Parathyroid adenoma (tissue), 2 donors: ENCODE data around the gene PBX4.

Experiments
- H2AFZ ChIP-seq: fragments of 300-600 bp; sonication (generic); one replicate; pipeline ENCODE4 v1.7.0; 2017; ENCODE audit warnings: antibody characterized with exemption, mild to moderate bottlenecking
- H3K27ac ChIP-seq: fragments of 300-600 bp; sonication (generic); one replicate; pipeline ENCODE4 v1.7.0; 2017
- H3K27me3 ChIP-seq: fragments of 300-600 bp; sonication (generic); one replicate; pipeline ENCODE4 v1.7.0; 2017; ENCODE audit warnings: low read length; ENCODE audit not compliant: control insufficient read depth, insufficient read depth
- H3K36me3 ChIP-seq: fragments of 300-600 bp; sonication (generic); one replicate; pipeline ENCODE4 v1.7.0; 2017; ENCODE audit warnings: low read length; ENCODE audit not compliant: control insufficient read depth, insufficient read depth
- H3K4me1 ChIP-seq: fragments of 300-600 bp; sonication (generic); one replicate; pipeline ENCODE4 v1.7.0; 2017; ENCODE audit warnings: control low read depth
- H3K4me2 ChIP-seq: fragments of 300-600 bp; sonication (generic); one replicate; pipeline ENCODE4 v1.7.0; 2017; ENCODE audit warnings: low read length
- H3K4me3 ChIP-seq: fragments of 300-600 bp; sonication (generic); one replicate; pipeline ENCODE4 v1.7.0; 2017; ENCODE audit warnings: low read depth, low read length
- H3K79me2 ChIP-seq: fragments of 300-600 bp; sonication (generic); one replicate; pipeline ENCODE4 v1.7.0; 2017; ENCODE audit warnings: control low read depth
- H3K9ac ChIP-seq: fragments of 300-600 bp; sonication (generic); one replicate; pipeline ENCODE4 v1.7.0; 2017; ENCODE audit warnings: mild to moderate bottlenecking
- H3K9me3 ChIP-seq: fragments of 300-600 bp; sonication (generic); one replicate; pipeline ENCODE4 v1.7.0; 2017; ENCODE audit warnings: low read length; ENCODE audit not compliant: control insufficient read depth
- TF ChIP-seq, protein P1 (sequence below): fragments of 300-600 bp; sonication (generic); IDR thresholded peaks from one replicate; pipeline ENCODE4 v1.7.0; 2017; ENCODE audit warnings: antibody characterized with exemption, mild to moderate bottlenecking
- donor health status: primary hyperparathyroidism.

The PBX4 gene

DNA sequence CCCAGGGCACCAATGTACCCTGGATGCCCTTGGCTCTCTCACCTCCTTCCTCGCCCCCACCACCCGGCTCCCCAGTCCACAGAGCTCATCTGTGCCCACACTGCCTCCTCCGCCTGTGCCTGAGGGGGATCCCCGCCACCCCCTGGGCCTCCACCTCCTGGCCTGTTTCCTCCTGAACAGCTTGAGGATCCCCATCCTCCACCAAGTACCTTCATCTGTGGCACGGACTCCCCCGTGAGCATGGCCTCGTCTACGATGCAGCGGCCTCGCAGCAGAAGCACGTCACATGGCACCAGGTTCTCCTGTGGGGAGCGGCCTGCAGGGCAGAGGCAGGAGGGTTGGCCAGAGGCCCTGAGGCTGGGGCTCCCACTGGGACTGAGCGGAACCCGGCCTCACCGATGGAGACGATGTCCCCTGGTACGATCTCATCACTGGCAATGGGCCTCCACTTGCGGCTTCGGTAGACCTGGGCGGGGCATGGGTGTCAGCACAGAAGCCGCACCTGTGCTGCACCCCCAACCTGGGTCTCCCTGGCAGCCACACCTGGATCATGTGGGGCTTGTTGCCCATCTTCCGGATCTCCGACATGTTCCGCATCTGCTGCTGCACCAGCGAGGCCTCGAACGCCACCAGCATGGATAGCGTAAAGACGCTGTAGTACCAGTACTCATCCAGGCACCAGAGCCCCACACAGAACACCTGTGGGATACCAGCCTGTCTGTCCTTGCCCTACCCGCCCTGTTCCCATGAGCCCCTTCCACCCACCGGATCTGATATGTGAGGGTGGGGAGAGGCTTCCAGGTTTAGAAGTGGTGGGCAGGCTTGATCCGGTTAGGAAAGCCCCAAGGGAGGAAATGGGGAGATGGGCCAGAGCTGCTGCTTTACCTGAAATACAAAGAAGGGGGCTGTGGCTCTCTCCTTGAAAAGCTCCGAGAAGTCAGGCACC is 38.2 kb upstream of the PBX4 start:
- Histone ChIP-seq H3K4me1 (peaks cover 1% of the 10 kb centered on the region), H3K9ac (no peak overlapping the region), H3K4me3 (no peak overlapping the region), H3K4me2 (no peak overlapping the region), H3K27me3 (no peaks in the 10 kb centered on the region), H2AFZ (no peak overlapping the region), H3K79me2 (peaks cover 2% of the 10 kb centered on the region), H3K27ac (no peak overlapping the region), H3K9me3 (no peaks in the 10 kb centered on the region), H3K36me3 (no peaks in the 10 kb centered on the region)
- TF ChIP-seq, protein P1, sequence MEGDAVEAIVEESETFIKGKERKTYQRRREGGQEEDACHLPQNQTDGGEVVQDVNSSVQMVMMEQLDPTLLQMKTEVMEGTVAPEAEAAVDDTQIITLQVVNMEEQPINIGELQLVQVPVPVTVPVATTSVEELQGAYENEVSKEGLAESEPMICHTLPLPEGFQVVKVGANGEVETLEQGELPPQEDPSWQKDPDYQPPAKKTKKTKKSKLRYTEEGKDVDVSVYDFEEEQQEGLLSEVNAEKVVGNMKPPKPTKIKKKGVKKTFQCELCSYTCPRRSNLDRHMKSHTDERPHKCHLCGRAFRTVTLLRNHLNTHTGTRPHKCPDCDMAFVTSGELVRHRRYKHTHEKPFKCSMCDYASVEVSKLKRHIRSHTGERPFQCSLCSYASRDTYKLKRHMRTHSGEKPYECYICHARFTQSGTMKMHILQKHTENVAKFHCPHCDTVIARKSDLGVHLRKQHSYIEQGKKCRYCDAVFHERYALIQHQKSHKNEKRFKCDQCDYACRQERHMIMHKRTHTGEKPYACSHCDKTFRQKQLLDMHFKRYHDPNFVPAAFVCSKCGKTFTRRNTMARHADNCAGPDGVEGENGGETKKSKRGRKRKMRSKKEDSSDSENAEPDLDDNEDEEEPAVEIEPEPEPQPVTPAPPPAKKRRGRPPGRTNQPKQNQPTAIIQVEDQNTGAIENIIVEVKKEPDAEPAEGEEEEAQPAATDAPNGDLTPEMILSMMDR = no peak

DNA sequence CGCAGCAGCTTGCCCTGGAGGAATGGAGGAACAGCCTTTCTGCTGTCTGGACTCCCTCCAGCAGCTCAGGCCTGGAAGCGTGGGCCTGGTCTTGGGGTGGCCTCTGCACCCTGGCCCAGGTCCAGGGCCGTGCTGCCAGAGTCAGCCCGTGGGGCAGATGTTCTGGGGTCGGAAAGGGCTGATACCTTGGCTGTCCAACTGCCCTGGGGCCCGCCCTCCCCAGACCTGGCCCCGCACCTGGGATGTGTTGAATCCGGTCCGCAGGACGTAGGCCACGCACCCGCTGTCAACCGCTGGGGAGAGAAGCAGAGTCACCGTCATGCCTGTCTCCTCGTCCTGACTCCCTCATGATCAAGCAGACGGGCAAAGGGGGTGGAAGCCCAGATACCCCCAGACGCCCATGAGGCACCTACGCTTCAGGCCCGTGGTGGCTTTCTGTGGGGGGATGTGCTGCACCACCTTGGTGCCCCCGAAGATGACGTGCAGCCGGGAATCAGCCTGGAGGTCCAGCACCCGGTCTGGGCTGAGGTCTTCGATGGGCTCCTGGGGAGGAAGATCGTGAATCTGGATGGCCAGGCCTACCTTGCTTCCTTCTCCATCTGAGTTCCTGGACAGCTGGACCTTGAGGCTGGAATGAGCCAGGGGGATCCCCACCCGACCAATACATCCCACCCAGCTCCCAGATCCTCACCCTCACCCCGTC is 37.3 kb upstream of the PBX4 start:
- peaks cover 2% of the 10 kb centered on the region for H3K79me2 ChIP-seq
- TF ChIP-seq, protein P1 = no peak
- H3K4me1 ChIP-seq = no peaks in the 10 kb centered on the region
- H3K27me3 ChIP-seq = no peaks in the 10 kb centered on the region
- no peak overlapping the region for H2AFZ ChIP-seq
- no peak overlapping the region for H3K4me2 ChIP-seq
- no peaks in the 10 kb centered on the region for H3K36me3 ChIP-seq
- no peak overlapping the region for H3K4me3 ChIP-seq
- H3K9me3 ChIP-seq = no peaks in the 10 kb centered on the region
- no peak overlapping the region for H3K27ac ChIP-seq
- no peak overlapping the region for H3K9ac ChIP-seq

DNA sequence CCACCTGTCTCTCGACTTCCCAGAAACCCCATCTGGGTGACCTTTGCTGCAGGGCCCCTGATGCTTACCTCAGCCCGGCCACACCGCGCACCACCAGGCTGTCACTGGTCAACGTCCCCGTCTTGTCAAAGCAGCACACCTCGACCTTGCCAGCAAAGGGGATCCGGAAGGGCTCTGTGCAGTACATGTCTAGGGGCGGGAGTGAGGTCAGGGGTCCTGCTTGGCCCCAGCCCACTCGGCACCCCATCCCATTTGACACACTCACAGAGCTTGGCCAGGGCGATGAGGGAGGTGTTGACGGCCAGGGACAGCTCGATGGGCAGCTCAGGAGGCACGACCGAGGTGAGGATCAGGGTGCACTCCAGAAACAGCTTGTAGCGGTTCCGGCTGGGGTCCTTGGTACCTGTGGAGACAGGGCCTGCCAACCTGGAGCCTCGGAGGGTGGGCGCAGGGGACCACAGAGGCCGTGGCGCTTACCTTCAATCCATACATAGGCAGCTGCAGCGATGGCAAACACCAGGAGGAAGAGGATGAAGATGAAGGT is 36.6 kb upstream of the PBX4 start:
- Histone ChIP-seq H3K9me3 (no peaks in the 10 kb centered on the region), H3K79me2 (peaks cover 2% of the 10 kb centered on the region), H3K4me2 (no peak overlapping the region), H3K36me3 (no peaks in the 10 kb centered on the region), H3K27ac (no peak overlapping the region), H3K4me1 (no peaks in the 10 kb centered on the region), H3K27me3 (no peaks in the 10 kb centered on the region), H3K9ac (no peak overlapping the region), H3K4me3 (no peak overlapping the region), H2AFZ (no peak overlapping the region)
- TF ChIP-seq, protein P1 = no peak

DNA sequence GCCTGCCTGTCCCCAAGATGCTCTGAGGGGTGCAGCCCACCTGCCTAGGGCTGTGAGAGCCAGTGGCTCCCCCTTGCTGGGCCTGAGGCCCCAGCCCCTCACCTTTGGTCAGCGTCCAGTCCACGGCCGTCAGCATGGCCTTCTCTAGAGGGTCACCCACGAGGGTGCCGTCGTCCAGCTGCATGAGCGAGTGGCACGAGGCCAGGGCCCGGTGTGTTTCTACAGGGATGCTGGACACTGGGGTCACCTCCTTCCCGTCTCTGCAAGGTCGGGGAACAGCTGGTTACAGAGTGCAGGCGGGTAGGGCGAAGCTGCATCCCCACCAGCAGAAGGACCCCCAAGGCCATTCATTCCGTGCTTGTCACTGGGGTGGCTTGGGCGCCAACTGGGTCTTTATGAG is 36.0 kb upstream of the PBX4 start:
- Histone ChIP-seq H3K4me2 (no peak overlapping the region), H3K4me1 (no peaks in the 10 kb centered on the region), H3K27ac (no peak overlapping the region), H3K9ac (no peak overlapping the region), H3K27me3 (no peaks in the 10 kb centered on the region), H3K4me3 (no peak overlapping the region), H3K79me2 (peaks cover 2% of the 10 kb centered on the region), H3K36me3 (no peaks in the 10 kb centered on the region), H2AFZ (no peak overlapping the region), H3K9me3 (no peaks in the 10 kb centered on the region)
- TF ChIP-seq, protein P1 = no peak
